HG02870 (cell line): ENCODE measurements around the gene ZCWPW1.
A peak's percentile ranks its signal among the peaks of the same experiment; 100 is the strongest.

ENCODE experiments used
- ATAC-seq: cut with Tn5 transposase; IDR thresholded peaks from one replicate; pipeline ENCODE4 v1.9.1; 2021; ENCODE audit warnings: mild to moderate bottlenecking, moderate library complexity; ENCODE audit not compliant: unreplicated experiment

ZCWPW1 gene

GRCh38 chr7:100428199-100428966, at the start of gene ZCWPW1:
Gene ZCWPW1, minus strand, starts transcription at chr7:100428703. Its CDS starts 8,054 bp downstream, at chr7:100420649.
- peak; percentile 37 for ATAC-seq

- ATAC-seq, result no peak
These were observed 49.4 kb upstream of the ZCWPW1 start for GRCh38 chr7:100477871-100478267.

DNA sequence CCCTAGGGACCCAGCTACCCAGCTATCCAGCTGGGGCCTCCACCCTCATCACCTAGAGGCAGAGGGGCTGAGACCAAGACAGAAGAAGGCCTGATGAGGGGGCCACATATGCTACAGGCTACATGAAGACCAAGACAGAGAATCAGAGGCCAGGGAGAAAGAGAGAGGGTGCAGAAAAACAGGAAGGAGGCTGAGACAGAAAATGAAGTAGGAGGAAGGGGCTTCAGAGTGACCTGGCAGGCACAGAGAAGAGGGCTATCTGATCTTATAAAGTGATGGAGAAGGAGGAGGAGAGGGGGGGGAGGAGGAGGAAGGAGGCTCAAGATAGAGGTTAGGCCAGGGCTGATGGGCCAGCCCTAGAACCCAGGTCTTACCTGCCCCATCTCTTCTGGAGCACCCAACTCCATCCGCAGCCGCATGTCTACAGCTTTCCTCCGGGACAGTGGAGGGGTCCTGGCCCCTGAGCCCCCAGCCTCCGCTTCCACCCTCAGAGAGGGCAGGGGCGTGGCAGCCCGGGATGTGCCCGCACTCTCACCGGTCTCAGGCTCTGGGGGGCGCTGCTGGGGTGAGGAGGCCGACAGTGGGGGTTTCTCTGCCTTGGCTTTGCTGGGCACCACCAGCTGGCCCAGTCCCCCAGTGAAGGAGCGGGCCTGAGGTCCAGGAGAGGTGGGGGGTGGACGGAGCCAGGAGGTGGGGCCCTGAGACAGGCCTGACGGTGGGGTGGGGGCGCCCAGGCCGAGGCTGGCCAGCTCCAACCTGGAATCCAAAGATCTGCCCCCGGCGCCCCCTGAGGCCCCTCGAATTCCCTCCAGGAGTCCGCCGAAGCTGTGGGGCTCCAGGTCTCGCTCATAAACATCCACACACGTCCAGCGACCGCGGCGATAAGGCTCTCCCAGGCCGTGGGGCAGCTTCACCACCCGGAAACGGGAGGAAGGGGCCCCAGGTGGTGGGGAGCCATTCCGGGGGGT, 48.7 kb upstream of the ZCWPW1 start:
- ATAC-seq, result no peak

DNA sequence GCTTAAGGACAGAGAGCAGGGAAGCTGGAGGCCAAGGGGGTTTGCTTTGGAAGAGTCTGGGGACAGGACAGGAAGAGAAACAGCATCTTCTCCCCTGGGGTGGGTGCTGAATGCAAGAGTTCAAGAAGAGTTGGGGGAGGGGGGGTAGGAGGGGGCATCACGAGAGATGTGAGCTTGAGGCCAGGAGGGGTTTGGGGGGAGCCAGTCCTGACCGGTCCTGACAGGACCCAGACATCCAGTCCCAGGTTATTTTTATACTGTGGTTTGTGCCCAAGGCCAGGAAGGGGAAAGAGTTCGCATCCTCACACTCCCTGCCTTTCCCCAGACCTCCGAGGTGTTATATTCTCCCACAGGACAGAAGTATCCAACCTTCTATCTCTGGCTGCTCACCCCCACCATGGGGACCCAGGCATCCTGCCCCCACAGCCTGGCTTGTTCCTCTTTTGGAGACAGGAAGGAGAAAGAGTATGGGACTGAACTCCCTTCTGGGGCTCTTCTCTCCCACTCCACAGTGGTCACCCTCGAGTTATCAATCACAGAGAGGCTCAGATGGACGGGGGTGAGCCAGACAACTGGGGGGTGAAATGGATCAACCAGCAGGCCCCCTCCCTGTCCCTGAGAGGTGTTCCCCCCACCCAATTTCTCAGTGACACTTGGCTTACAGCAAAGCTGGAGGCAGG, 47.7 kb upstream of the ZCWPW1 start:
- no peak for ATAC-seq

GRCh38 chr7:100475549-100475948, 47.0 kb upstream of the ZCWPW1 start:
- ATAC-seq, result no peak

- no peak for ATAC-seq
These were observed 44.5 kb upstream of the ZCWPW1 start for GRCh38 chr7:100472854-100473499.

DNA sequence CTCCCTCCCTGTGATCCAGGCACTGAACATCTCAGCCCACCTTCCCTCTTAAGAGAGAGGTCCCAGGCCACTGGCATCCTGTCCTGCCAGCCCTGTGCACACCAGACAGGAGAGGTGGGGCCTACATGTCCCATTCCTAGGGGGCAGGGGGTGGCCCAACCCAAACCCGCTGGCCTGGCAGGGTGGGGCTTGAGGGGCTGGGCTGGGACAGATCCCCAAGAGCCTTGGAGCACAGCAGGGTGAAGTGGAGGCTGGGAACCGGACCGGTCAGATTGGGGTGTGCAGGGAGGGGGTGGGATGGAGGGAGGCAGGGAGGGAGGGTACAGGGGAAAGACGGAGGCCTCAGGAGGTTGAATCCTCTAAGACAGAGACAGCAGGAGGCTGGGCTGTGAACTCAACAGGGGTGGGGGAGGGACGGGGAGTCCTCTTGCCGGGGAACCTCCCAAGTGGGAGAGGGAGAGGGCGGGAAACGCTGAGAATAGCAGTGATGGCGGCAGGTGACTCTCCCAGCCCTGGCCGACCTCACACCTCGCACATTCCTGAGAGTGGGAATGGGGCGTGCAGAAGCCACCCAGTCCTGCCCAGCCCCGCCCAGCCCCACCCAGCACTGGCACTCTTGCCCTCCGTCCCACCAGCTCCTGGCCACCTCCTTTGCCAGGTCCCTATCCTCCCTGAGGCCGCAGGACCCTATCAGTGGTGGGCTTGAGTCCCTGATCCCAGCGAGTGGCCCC, 43.8 kb upstream of the ZCWPW1 start:
- no peak for ATAC-seq

DNA sequence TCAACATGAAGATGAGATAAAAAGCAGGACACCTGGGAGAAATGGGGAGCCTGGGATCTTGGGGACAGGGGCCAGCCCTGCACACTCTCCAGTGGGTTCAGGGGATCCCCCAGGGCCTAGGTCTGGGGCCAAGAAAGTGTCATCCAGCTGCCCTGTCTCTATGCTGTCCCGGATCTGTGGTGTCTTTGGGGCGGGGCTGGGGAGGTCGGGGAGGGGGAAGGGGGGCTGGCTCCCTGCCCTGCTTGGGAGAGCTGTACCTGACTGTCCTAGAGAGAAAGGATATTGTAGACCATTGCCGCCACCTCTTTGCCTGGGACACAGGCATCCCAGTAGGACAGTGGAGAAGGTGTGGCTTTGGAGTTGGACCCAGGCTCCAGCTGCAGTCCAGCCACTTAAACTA, 42.5 kb upstream of the ZCWPW1 start:
- ATAC-seq, result no peak

GRCh38 chr7:100469227-100470044, 40.9 kb upstream of the ZCWPW1 start:
- no peak for ATAC-seq

DNA sequence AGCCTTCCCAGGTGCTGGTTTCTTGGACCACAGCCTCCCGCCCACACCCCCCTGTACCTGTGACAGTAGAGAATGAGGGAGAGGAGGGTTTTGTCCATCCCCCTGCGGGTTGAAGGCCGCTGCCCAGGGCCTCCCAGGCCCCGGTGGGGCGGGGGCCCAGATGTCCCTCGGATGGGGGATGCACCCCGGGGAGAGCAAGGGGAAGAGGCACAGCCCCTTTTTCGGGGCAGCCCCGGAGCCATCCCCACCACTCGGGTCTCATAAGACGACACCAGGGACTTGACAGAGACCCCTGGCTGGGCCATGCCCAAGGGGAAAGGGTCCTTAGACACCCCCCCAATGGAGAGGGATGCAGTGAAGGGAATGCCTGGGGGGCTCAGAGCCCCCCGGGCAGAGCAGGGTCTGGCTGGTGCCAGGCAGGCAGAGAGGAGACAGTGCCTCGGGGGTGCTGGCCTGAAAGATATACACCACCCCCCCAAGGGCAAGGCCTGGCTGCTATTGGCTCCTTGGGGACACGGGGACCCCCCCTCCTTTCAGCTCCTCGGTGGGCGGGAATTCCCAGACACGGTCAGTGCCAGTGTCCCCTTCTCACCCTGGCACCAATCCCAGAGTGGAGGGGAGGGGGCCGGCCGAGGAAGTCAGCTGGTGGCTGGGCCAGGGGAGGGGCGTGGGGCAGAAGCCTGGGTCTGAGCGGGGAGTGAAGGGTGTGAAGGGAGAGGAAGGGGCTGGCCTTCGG, 39.3 kb upstream of the ZCWPW1 start:
- ATAC-seq, result no peak

- no peak for ATAC-seq
These were observed 38.4 kb upstream of the ZCWPW1 start for GRCh38 chr7:100466653-100467605.

DNA sequence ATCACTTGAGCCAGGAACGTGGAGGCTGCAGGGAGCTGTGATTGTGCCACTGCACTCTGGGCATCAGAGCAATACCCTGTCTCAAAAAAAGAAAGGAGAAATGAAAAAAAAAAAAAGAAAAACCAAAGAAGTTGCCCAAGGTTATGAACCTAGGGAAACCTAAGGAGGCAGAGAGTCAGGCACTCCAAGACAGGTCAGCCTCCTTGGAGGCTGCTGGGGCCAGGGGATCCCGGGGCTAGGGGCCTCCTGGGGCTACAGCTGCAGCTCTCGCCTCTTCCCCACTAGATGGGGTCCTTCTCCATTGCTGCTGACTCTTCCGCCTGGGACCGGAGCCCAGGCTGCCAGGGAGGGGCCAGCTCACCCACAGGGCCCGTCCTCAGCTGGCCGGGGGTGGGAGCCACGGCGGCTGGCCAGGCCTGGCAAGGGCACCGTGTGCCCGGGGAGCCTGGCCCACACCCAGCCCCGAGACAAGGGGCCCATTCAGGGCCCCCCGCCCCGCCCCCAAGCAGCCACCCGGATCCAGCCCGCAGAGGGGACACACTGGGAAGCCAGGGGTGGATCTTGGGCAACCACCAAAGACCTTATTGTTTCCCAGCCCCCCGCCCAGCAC, 37.3 kb upstream of the ZCWPW1 start:
- ATAC-seq, result no peak

DNA sequence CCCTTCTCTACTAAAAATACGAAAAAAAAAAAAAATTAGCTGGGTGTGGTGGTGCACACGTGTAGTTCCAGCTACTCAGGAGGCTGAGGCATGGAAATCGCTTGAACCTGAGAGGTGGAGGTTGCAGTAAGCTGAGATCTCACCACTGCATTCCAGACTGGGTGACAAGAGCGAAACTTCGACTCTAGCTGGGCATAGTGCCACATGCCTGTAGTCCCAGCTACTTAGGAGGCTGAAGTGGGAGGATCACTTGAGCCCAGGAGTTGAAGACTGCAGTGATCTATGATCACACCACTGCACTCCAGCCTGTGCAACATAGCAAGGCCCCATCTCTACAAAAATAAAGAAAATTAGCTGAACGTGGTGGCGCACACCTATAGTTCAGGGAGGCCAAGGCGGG, 36.8 kb upstream of the ZCWPW1 start:
- ATAC-seq, result no peak

DNA sequence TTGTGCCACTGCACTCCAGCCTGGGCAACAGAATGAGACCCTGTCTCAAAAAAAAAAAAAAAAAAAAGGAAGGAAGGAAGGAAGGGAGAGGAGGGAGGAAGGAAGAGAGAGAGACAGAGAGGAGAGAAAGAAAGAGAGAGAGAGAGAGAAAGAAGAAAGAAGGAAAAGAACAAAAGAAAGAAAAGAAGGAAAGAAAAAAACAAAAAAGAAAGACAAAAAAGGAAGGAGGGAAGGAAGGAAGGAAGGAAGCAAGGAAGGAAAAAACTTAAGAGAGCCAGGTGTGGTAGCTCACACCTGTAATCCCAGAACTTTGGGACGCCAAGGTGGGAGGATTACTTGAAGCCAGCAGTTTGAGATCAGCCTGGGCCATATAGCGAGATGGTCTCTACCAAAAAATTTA, 36.3 kb upstream of the ZCWPW1 start:
- ATAC-seq, result no peak

GRCh38 chr7:100464210-100464660, 35.7 kb upstream of the ZCWPW1 start, which contains the start of gene SPACDR:
Gene SPACDR, minus strand, starts transcription at chr7:100464260. Its CDS starts 235 bp downstream, at chr7:100464025.
- no peak for ATAC-seq

DNA sequence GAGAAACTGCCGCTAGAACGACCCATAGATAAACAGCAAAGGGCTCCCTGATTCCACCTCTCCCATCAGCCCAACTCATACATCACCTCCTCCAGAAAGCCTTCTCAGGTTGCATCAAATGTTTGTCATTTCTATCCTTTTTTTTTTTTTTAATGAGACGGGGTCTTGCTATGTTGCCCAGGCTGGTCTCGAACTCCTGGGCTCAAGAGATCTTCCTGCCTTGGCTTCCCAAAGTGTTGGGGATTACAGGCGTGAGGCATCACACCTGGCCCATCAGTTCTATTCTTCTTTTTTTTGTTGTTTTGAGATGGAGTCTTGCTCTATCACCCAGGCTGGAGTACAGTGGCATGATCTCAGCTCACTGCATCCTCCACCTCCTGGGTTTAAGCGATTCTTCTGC, 28.5 kb upstream of the ZCWPW1 start:
- no peak for ATAC-seq

- no peak for ATAC-seq
These were observed 28.1 kb upstream of the ZCWPW1 start for GRCh38 chr7:100456562-100456961.
